HPDE6-E6E7 (cell line): ENCODE data around the gene GSTCD.
A peak's percentile ranks its signal among the peaks of the same experiment; 100 is the strongest.
"Not testable (repeated sequence)": the region's sequence is repeated elsewhere in the genome, so short reads cannot be mapped to it uniquely, and the experiment has no call there.

ENCODE experiments used
- DNase-seq: peaks from one replicate; pipeline ENCODE4 v3.0.0; 2011; ENCODE audit warnings: missing footprints; ENCODE audit errors: extremely low spot score

GSTCD gene

GRCh38 chr4:105808030-105808749 is 99.6 kb downstream of the GSTCD start:
- DNase-seq, result no peak

GRCh38 chr4:105808750-105809041 is 100.1 kb downstream of the GSTCD start:
- DNase-seq, result no peak

- DNase-seq, result no peak
Measured at GRCh38 chr4:105815701-105816100, 107.1 kb downstream of the GSTCD start.

- no peak for DNase-seq
Measured at GRCh38 chr4:105822061-105822460, 113.5 kb downstream of the GSTCD start.

GRCh38 chr4:105828074-105828473 is 119.5 kb downstream of the GSTCD start:
- DNase-seq, result no peak

GRCh38 chr4:105831189-105831588 is 122.6 kb downstream of the GSTCD start:
- DNase-seq, result no peak

GRCh38 chr4:105835177-105835576 is 126.6 kb downstream of the GSTCD start:
- DNase-seq, result no peak

GRCh38 chr4:105836537-105836936 is 128.0 kb downstream of the GSTCD start:
- no peak for DNase-seq

- DNase-seq, result no peak
Measured at GRCh38 chr4:105837037-105837436, 128.5 kb downstream of the GSTCD start.

GRCh38 chr4:105838082-105838481 is 129.5 kb downstream of the GSTCD start:
- no peak for DNase-seq

GRCh38 chr4:105840426-105841174 is 132.0 kb downstream of the GSTCD start:
- DNase-seq, result no peak

GRCh38 chr4:105843941-105844340 is 135.4 kb downstream of the GSTCD start:
- no peak for DNase-seq

- DNase-seq, result no peak
Measured at GRCh38 chr4:105845559-105845958, 137.0 kb downstream of the GSTCD start.

GRCh38 chr4:105848359-105848758 is 139.8 kb downstream of the GSTCD start:
- not testable (repeated sequence) for DNase-seq

- DNase-seq, result no peak
Measured at GRCh38 chr4:105851196-105851595, 142.6 kb downstream of the GSTCD start.

- not testable (repeated sequence) for DNase-seq
Measured at GRCh38 chr4:105852230-105852629, 143.6 kb downstream of the GSTCD start.

- DNase-seq, result no peak
Measured at GRCh38 chr4:105858466-105859040, 150.0 kb downstream of the GSTCD start.

- DNase-seq, result peak; percentile 22
Measured at GRCh38 chr4:105859233-105859632, 150.6 kb downstream of the GSTCD start.

- DNase-seq, result no peak
Measured at GRCh38 chr4:105870963-105871362, 162.4 kb downstream of the GSTCD start.

GRCh38 chr4:105871997-105872396 is 163.4 kb downstream of the GSTCD start:
- no peak for DNase-seq

GRCh38 chr4:105875233-105875632 is 166.6 kb downstream of the GSTCD start:
- DNase-seq, result no peak

- no peak for DNase-seq
Measured at GRCh38 chr4:105878668-105879067, 170.1 kb downstream of the GSTCD start.

GRCh38 chr4:105887508-105887907 is 178.9 kb downstream of the GSTCD start:
- DNase-seq, result no peak
